ENCODE measurements around the gene CRYGB.

The CRYGB gene

GRCh38 chr2:208146006-208146405, at the start of gene CRYGB:
Gene CRYGB (minus strand): TSS chr2:208146158. CDS start chr2:208146120, 38 bp downstream.
- no peak for DNase-seq

GRCh38 chr2:208195531-208195930, 49.6 kb upstream of the CRYGB start:
- DNase-seq = no peak

GRCh38 chr2:208192611-208193236, 46.8 kb upstream of the CRYGB start:
- DNase-seq = no peak

- no peak for DNase-seq
These were observed 44.0 kb upstream of the CRYGB start, which contains the start of gene C2orf80 for GRCh38 chr2:208189810-208190503. Gene C2orf80 (minus strand): TSS chr2:208190030. CDS start chr2:208186986, 3,044 bp downstream.

- DNase-seq = no peak
These were observed 43.3 kb upstream of the CRYGB start for GRCh38 chr2:208189069-208189809.

GRCh38 chr2:208186893-208187292, 40.9 kb upstream of the CRYGB start:
- DNase-seq = no peak

GRCh38 chr2:208186465-208186864, 40.5 kb upstream of the CRYGB start:
- DNase-seq = no peak

GRCh38 chr2:208183972-208184705, 38.2 kb upstream of the CRYGB start:
- no peak for DNase-seq

- DNase-seq = no peak
These were observed 37.6 kb upstream of the CRYGB start for GRCh38 chr2:208183526-208183925.

- DNase-seq = no peak
These were observed 36.9 kb upstream of the CRYGB start for GRCh38 chr2:208182835-208183234.

- DNase-seq = no peak
These were observed 33.2 kb upstream of the CRYGB start for GRCh38 chr2:208179028-208179609.

- no peak for DNase-seq
These were observed 29.8 kb upstream of the CRYGB start for GRCh38 chr2:208175840-208176153.

- DNase-seq = peak; percentile 69
These were observed 29.3 kb upstream of the CRYGB start for GRCh38 chr2:208175069-208175839.

GRCh38 chr2:208174144-208174543, 28.2 kb upstream of the CRYGB start:
- DNase-seq = no peak

- no peak for DNase-seq
These were observed 26.2 kb upstream of the CRYGB start for GRCh38 chr2:208172125-208172524.

- no peak for DNase-seq
These were observed 19.2 kb upstream of the CRYGB start for GRCh38 chr2:208164951-208165755.

- DNase-seq = no peak
These were observed 17.5 kb upstream of the CRYGB start, which contains the start of gene CRYGA for GRCh38 chr2:208163489-208163888. Gene CRYGA (minus strand): TSS chr2:208163589. CDS start chr2:208163556, 33 bp downstream.

- DNase-seq = no peak
These were observed 10.5 kb upstream of the CRYGB start for GRCh38 chr2:208156439-208156838.

- no peak for DNase-seq
These were observed 7.2 kb upstream of the CRYGB start for GRCh38 chr2:208153156-208153555.

- no peak for DNase-seq
These were observed 5.0 kb upstream of the CRYGB start for GRCh38 chr2:208150956-208151355.

- no peak for DNase-seq
These were observed 4.1 kb upstream of the CRYGB start for GRCh38 chr2:208150094-208150493.
